GM23248 (cell line): ENCODE data around the gene ICE2.

ENCODE experiments used
- EZH2 ChIP-seq: fragments of 200-600 bp; sonication (generic); IDR thresholded peaks from 2 replicates; pipeline ENCODE4 v1.6.1; 2018; ENCODE audit warnings: antibody characterized with exemption, mild to moderate bottlenecking; ENCODE audit not compliant: insufficient read depth, poor library complexity, severe bottlenecking
- EZH2phosphoT487 ChIP-seq: fragments of 200-600 bp; sonication (generic); IDR thresholded peaks from 2 replicates; pipeline ENCODE4 v1.6.1; 2018; ENCODE audit warnings: antibody characterized with exemption, moderate library complexity, mild to moderate bottlenecking, low read depth; ENCODE audit not compliant: insufficient read depth

DNA sequence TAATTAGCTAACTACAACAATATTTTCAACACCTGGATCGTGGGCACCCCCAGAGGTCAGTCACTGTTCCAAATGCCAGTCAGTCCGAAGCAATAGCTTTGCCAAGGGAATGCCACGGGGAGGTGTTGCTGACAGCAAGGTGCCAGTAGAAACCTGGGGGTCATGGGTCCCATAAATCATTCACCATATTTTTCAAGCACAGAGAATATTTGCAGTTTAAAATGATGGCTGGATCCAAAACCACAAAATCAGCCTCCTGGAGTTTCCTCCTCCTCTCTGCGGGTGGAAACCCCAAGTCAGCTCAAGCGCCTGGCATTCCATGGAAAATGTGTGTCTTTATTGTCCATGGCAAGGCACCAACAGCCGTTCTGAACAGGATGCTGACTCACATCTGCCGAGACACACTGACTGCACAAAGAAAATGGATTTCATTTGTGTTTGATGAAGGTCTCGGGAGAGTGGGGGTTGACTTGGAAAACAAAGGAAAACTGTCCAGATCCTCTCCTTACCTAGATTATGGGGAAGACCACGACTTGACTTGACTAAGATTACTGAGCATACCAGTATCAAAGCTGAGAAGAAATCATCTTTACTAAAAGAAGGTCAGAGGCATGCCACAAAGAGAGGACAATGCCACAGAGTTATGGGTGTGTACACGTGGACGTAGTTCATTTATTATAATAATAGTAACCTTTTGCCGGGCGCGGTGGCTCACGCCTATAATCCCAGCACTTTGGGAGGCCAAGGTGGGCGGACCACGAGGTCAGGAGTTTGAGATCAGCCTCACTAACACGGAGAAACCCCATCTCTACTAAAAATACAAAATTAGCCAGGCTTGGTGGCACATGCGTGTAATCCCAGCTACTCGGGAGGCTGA, 107.5 kb downstream of the ICE2 start:
- 0 out of 2 replicates have a peak, but pooled peaks have one; percentile 24 for TF ChIP-seq EZH2phosphoT487
- TF ChIP-seq EZH2, result no peak
